HG02763 (cell line): ENCODE results near the gene RAVER2.
"Not testable (repeated sequence)": the region's sequence is repeated elsewhere in the genome, so short reads cannot be mapped to it uniquely, and the experiment has no call there.

Source experiments
- ATAC-seq: cut with Tn5 transposase; IDR thresholded peaks from one replicate; pipeline ENCODE4 v1.9.1; 2021; ENCODE audit warnings: mild to moderate bottlenecking, moderate library complexity; ENCODE audit not compliant: unreplicated experiment

RAVER2 gene

DNA sequence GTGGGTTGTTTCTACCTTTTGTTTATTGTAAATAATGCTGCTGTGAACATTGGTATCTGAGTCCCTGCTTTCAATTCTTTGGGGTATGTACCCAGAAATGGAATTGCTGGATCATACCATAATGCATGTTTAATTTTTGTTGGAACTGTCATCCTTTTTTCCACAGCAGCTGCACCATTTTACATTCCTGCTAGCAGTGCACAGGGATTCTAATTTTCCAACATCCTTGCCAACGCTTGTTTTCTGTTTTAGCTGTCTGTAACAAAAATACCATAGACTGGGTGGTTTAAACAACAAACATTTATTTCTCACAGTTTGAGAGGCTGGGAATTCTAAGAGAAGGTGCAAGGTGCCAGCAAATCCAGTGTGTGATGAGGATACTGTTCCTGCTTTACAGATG is 65.1 kb downstream of the RAVER2 start:
- ATAC-seq = no peak

DNA sequence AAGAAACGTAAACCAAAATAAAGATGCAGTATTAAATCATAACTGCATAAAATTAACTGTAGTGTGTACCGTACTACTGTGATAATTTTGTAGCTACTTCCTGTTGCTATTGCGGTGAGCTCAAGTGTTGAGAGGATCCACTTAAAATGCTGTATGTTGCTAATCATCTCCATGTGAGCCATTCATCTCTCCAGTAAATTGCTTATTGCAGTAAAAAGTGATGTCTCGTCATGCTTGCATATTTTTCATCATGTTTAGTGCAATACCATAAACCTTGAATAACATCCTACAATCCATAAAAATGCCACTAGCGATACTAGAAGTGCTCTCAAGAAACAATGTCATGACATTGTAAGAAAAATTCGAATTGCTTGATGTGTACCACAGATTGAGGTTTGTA is 66.3 kb downstream of the RAVER2 start:
- no peak for ATAC-seq

DNA sequence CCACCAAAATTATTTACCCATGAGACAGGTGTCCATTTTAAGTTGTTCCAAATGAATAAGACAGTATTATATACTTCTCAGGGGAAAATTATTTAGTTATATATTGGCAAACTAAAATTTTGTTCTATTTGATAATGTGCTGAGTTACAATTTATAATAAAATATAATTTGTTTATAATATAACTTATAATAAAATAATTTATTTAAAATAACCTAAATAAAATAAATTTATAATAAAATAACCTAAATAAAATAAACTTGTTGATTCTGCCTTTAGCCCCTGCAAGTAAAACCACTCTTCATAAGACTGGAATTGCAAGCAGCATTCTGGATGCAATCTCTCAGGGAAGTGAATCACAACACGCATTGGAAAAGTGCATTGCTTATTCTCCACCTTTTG is 69.6 kb downstream of the RAVER2 start:
- ATAC-seq = no peak

DNA sequence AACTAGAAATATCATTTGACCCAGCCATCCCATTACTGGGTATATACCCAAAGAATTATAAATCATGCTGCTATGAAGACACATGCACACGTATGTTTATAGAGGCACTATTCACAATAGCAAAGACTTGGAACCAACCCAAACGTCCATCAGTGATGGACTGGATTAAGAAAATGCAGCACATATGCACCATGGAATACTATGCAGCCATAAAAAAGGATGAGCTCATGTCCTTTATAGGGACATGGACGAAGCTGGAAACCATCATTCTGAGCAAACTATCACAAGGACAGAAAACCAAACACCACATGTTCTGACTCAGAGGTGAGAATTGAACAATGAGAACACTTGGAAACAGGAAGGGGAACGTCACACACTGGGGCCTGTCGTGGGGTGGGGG is 72.5 kb downstream of the RAVER2 start:
- ATAC-seq = not testable (repeated sequence)

DNA sequence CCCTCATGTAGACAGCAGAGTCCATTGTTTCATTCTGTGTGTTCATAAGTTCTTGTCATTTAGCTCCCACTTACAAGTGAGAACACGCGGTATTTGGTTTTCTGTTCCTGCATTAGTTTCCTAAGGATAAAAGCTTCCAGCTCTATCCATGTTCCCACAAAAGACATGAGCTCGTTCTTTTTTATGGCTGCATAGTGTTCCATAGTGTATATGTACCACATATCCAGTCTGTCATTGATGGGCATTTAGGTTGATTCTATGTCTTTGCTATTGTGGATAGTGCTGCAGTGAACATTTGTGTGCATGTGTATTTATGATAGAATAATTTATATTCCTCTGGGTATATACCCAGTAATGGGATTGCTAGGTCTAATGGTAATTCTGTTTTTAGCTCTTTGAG is 75.7 kb downstream of the RAVER2 start:
- not testable (repeated sequence) for ATAC-seq

DNA sequence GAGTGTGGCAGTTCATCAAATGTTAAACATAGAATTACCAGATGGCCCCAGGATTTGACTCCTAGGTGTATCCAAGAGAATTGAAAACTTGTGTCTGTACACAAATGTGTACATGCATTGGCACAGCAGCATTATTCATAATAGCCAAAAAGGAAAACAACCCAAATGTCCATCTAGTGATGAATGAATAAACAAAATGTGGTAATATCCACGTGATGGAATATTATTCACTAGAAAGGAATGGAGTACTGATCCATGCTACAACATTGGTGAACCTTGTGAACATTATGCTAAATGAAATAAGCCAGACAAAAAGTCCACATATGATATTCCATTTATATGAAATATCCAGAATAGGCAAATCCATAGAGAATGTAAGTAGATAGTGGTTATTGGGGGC is 77.7 kb downstream of the RAVER2 start:
- ATAC-seq = no peak

DNA sequence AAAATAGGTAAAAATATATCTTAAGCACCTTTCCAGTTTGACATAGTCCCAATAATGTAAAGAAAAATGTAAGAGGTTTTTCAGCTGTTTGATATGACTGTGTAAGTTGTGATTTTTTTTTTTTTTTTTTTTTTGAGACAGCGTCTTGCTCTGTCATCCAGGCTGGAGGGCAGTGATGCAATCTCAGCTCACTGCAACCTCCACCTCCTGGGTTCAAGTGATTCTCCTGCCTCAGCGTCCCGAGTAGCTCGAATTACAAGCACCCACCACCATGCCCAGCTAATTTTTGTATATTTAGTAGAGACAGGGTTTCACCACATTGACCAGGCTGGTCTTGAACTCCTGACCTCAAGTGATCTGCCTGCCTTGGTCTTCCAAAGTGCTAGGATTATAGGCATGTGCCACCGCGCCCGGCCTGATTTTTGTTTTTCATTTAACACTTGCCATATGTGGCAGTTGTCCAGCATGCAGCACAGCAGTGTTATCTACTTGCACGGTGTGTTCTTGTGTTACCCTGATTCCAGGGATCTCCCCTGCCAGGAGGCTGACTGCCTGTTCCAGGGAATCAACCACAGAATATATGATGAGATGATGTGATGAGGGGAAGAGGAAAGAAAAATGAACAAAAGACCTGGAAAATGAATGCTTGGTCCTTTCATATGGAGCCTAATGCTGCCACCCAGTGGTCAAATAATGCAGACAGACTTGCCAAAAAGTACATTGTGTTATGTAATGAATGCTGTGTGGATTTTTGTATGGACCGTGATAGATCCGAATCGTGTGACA is 79.0 kb downstream of the RAVER2 start:
- ATAC-seq = no peak

DNA sequence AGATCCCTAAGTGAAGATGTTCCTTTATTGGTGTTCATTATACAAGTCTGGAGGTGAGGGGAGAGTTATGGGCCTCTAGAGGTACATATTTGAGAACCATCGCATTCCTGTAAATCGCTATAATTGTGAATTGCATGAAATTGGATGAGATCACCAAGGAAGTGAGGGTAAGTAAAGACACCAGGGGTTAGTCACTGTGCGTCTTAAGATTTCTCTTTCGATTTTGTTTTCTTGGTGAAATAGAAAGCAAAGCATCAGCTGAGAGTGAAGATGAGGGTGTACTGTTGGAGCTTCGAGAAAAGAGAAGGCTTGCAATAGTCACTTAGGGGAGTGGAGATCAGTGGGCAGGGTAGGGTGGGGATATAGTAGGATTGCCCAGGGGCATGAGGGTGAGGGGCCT is 82.1 kb downstream of the RAVER2 start:
- ATAC-seq = no peak

DNA sequence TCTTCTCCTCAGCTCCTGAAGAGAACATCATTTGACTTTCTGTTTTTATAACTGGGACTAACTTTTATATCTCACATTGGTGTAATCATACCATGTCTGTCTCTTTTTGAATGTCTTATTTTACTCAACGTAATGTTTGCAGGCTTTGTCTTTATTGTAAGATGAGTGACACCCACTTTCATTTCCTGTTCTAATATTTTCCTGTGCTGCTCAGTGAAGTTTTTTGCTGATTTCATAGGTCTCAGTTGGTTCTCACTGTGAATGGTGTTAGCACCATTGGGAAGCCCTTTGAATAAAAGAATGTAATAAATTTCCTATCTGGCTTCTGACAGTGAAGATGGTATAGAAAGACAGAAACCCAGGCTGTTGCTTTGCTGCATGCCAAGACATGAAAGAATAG is 84.0 kb downstream of the RAVER2 start:
- no peak for ATAC-seq

DNA sequence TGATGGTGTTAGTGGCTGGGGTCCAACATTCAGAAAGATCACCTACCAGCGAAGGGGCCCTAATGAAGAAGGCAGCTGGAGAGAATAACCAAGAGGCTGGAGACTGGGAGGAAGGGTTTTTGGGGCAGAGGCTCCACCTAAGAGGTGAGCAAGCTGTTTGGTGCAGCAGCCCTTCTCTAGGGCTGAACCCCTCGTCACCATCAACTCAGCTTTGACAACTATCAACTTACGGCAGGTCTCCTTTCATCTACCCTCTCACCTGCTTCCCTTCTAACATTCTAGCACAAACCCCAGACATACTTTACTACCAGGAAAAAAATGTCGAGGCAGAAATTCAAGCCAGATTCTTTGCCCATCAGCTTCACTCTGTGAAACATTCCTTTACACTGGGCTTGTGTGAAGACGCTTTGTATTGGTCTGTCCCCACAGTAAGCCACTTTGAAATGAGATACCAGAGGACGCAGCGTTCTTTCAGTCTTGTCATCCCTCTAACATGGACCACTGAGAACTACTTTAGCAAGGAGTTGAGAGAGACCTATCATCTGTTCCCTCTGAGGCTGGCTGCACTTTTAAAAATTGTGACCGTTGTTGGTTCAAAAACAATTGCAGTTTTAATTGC is 84.6 kb downstream of the RAVER2 start:
- no peak for ATAC-seq

DNA sequence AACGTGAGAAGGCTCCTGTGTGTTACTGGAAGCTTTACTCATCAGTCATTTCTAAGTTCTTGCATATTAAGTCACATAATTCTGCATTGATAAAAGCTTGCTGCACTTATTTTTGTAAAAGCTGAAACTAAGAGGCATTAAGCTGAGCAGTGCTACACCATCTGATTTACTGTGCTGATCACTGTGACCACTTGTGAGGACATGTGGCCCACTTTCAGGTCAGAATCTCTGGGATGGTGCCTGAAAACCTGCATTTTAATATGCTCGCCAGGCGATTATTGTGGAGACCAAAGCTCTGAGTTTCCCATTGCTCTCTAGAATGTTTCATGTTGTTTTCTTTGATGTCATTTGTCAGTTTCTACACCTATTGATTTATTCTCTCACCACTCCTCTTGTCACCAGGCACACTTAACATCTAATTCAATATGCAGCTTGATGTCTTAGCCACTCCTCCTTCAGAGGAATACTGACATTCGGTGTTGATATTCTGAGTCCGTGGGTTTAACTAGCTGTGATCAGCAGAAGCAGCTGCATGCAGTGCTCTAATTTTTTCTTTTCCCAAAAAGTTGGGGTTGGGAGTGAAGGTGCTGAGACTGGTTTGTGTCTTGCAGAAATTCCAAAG is 85.3 kb downstream of the RAVER2 start:
- ATAC-seq = no peak

DNA sequence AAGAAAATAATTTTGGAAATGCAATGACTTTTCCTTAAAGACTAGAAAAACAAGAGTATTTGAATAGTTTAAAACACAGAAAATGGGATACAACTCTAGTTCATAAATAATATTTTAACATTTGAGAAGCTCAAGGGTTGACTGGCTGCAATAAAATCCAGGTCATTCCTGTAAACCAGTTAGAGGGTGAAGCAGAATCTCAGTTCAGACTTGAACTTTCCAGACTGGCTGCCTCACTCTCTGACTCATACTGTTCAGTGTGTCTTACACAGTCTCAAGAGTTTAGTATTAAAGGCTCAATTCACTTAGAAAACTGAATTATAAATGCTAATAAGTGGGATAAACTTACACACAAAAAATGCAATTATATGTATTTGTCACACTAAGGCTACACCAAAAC is 89.9 kb downstream of the RAVER2 start:
- ATAC-seq = no peak

DNA sequence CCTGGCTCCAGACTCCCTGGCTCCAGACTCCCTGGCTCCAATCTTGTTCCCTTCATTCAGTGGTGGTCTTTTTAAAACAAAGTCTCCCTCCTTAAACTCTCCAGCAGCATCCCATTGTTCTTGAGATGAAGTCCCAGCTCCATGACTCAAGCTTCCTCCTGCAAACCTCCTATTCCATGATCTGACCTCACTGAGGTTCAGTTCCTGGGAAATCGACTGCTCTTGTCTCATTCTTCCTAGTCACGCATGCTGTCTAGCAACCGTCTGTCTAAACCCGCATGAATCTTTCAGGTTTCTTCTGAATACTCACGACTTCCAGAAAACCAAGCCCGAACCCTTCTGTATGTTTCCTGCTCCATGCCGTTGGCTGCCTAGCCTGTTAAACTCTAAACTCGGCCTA is 91.9 kb downstream of the RAVER2 start:
- ATAC-seq = no peak

- no peak for ATAC-seq
These were observed 93.6 kb downstream of the RAVER2 start for GRCh38 chr1:64838486-64838885.

DNA sequence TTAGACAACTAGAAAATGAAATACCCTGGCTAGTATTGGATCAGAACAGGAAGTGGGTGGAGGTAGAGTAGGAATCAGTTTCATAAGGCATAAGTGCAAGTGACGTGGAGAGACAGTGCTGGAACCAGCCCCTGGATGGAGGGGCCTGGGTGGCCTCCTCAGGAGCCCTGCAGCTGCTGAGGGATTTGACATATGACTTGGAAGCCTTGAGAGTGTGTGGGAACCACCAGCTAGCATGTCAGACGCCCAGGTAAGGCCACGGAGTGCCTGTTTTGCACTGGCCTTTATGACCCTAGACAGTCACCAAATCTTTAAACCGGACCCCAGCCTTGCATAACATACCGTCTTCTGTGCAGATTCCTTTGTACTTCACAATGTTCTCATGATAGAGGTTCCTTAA is 94.4 kb downstream of the RAVER2 start:
- ATAC-seq = no peak

DNA sequence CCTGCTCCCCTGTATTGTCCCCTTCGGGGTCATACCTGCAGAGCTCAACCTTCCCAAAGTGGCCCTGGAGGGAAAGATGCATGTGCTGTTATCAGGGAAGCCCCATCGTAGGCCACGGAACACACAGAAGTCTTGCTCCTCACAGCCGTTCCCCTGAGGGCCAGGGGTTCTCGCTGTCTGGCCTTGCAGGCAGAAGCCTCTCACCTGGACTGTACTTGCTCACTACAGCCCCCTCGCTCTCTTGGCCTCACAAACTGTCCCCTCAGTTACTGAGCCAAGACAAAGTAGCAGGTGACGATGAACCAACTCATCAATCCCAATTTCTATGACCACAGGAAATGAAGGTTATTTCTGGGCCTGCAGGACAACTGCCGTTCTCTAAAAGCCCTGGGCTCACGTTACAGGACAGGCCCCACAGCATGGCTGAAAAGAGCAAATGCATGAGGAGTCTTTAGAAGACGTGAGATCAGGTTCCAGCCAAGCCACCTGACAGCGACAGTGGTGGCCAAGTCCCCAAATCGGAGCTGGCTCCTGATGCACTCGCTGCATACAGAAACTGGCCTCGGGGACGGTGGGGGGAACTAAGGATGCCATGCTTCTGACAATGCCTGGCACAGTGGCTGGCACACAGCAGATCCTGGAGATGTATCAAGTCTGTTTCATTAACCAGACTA is 95.0 kb downstream of the RAVER2 start:
- ATAC-seq = no peak

DNA sequence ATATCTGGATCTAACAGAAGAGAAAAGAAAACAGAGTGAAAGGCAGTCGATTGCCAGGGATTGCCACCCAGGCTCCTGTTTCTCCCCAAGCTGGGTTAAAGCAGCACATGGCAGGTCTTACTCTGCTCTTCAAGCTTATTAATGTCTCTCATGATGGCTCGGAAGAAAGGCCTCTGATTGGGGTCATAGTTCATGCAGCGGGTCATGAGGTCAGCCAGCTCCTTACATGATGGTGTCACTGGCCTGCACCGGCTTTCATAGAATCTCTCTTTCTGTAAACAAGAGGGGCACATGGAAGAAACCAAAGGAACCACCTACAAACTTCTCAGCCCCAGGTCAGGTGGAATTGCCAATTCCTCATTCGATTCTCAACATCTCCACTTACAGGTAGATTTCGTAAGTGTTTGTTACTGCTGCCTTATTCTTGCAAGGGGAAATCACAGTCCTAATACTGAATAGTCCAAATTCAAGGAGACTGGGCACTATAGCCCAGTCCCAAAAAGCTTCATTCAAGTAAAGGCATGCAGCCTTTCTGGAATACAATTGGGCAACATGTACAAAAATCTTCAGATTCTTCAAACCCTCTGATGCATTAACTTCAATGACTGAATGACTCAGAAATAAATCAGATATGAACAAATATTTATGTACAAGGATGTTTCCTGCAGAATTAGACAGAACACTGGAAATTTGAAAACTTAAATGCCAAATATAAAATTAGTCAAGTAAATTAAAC is 96.6 kb downstream of the RAVER2 start:
- ATAC-seq = no peak

DNA sequence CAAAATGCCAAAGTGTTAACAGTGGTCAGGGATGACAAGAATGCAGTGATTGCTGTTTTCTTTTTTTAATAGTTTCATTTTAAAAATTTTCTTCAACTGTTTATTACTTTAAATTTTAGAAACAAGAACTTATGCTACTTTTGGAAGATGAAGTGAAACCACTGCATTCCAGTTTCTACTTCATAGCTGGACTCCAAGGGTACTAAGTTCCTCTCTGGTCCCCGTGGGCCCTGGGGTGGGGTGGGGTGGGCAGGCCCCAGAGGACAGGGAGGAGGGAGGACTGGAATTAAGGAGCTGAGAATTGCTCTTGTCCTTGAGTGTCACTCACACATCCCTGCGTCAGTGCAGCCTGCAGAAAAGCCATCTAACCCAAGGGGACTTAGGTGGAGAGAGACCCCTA is 97.3 kb downstream of the RAVER2 start:
- no peak for ATAC-seq

DNA sequence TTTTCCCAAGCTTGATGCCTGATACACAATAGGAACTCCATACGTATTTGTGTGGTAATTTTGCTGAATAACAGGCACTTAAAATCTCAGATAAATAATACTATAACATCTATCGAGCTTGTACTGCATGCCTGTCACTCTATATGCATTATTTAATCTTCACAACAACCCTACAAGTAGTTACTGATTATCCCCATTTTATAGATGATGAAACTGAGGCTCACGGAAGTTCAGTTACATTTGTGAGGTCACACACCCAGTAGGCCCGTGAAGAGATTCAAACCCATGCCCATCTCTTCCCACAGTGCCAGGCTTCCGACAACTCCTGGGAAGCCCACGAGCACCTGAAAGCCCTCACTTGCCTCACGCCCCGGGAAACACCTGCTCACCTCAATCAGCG is 98.8 kb downstream of the RAVER2 start:
- ATAC-seq = no peak

DNA sequence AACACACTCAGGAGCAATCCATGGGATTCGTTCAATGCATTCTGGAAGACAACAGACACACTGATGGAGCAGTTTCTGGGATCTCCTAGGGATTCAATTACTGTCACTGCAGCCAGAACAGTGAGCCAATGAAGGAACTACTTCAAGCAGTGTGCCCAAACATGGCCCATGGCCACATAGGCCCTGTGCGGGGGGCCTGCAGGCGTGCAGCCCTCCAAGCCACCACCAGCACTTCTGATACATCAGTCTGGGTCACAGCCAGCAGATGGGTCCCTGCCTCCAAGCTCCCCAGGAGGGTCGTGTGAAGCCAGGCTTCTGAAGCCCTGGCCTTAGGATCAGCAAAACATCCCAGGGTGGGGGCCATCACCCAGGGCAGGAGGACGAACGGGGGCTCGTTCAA is 99.3 kb downstream of the RAVER2 start:
- ATAC-seq = no peak

DNA sequence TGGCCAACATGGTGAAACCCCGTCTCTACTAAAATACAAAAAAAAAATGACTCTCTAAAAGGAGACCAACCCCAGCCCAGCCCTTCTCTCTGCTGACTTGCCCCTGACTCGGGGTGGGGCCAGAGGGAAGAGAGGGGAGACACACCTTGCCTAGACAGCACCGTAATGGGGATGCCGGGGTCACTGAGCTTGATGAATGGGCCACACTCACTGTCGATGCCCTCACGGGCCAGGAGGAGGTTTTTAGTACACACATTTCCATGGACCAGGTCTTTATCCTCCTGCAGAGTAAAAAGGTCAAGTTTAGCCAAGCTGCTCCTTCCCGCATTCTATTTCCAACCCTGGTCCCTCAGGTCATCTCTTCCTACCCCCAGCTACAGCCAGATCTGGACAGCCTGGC is 99.7 kb downstream of the RAVER2 start:
- ATAC-seq = no peak
